GM19238 (cell line): Measurements from ENCODE around the gene RAB31.

Source experiments
- DNase-seq: peaks from one replicate; pipeline ENCODE4 v3.0.0; 2011; ENCODE audit warnings: low spot score; ENCODE audit not compliant: insufficient read length

The RAB31 gene

DNA sequence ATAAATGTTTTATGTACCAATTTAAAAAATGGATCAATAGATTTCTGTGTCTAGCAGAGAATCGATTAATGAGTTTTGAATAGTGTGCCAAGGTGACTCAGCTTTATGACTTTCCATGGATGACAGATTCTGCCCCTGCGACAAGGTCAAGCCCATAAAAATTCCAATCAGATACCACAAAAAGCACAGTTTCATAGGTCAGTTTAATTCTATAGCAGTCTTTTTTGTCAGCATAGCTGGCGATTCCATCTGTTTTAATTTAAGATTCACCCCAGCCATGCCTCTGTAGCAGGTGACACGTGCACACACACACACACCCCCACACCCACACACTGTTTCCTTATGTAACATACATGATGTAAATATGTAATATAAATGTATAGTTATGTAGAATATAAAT lies 28.9 kb downstream of the RAB31 start:
- DNase-seq = no peak

DNA sequence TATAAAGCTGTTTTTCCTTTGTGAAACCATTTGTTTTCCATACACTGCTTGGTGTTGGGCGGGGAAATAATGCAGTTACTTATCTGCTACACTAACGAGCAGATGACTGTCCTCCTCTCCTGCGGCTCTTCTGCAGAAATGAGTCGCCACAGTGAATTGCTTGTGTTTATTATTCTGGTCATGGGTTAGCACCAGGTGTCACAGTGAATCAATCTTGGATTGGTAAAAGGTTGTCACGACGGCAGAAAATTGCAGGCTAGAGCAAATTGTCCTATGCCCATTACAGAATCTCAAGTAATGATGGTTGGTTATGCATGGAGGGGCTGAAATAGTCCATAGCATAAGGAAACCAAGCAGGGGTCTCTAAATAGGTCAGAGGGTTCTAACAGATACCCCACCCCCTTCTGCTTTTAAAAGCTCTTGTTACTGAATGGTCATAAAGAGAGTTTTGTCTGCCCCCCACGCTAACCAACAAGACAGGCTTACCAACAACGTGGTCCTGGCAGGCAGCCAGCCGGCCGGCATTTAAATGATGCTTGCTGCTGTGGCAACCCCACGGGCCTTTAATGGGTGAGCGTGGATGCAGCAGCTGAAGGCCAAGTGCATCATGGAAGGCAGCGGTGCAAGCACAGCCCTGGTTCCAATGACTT lies 29.5 kb downstream of the RAB31 start:
- no peak for DNase-seq

DNA sequence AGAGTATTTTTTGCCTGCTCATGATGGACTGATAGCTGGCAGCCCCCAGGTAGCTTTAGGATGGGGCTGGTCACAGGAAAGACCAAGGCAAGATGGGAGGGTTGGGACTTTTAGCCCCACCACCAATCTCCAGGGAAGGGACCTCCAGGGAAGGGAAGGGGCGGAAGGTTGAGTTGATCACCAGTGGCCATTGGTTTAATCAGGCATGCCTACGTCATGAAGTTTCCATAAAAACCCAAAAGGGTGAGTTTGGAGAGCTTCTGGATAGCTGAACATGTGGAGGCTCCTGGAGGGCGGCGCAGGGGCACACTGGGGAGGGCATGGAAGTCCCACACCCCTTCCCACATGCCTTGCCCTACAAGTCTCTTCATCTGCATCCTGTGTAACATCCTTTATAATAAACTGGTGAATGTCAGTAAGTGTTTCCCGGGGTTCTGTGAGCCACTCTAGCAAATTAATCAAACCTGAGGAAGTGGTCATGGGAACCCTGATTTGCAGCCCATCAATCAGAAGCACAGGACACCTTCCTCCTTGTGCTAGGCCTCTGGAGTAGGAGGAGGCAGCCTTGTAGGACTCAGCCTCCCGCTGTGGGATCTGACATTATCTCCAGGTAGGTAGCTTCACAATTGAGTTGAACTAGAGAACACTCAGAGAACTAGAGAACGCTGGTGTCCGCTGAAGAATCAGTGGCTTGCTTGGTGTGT lies 30.3 kb downstream of the RAB31 start:
- DNase-seq = no peak

DNA sequence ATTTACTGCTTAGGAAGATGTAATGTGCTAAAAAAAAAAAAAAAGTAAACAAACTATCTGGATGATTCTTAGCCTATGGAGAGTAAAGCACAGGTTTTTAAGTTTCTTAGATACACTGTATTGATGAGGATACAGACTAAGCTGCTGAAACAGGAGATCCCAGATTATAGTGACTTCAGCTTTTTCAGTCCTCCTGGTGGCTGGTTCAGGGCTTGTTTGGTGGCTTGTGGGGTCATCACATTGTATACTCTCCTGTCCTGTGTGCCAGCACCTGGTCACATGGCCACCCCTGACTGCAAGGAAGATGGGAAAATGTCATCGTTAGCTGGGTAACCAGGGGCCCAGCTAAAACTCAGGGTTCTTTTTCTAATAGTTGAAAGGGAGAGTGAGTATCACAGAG lies 31.4 kb downstream of the RAB31 start:
- DNase-seq = no peak

DNA sequence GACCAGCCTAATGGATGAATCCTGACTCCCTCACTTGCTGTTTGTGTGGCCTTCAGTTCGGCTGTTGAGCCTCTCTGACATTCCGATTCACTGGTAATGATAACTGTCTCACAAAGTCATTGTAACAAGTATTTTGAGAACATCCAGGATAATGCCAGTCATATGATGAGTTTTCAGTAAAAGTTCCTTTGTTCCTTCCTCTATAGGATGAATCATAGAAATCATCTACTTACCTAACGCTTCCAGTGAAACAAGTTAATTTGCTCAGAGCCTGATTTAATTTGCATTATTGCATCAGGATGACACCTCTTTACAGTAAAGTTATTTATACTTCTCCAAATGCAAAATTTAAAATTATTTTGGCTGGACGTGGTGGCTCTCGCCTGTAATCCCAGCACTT lies 32.0 kb downstream of the RAB31 start:
- DNase-seq = no peak

DNA sequence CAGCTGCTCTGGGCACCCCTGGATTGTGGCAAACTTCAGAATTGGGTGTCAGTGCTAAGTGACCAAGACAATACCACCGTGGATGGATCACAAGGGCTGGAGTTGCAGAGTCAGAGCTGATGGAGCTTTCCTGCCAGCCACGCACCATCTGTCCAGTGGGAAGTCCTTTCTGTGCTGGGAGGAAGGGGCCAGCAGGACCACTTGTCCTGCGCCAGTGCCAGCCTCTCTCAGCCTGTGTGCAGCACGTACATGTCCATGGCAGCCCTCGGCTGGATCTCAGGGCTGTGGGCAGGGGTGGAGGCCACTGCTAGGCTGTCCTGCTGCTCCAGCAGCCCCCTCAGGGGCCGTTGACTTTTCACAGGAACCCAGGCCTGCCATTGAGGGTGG lies 33.3 kb downstream of the RAB31 start:
- no peak for DNase-seq

DNA sequence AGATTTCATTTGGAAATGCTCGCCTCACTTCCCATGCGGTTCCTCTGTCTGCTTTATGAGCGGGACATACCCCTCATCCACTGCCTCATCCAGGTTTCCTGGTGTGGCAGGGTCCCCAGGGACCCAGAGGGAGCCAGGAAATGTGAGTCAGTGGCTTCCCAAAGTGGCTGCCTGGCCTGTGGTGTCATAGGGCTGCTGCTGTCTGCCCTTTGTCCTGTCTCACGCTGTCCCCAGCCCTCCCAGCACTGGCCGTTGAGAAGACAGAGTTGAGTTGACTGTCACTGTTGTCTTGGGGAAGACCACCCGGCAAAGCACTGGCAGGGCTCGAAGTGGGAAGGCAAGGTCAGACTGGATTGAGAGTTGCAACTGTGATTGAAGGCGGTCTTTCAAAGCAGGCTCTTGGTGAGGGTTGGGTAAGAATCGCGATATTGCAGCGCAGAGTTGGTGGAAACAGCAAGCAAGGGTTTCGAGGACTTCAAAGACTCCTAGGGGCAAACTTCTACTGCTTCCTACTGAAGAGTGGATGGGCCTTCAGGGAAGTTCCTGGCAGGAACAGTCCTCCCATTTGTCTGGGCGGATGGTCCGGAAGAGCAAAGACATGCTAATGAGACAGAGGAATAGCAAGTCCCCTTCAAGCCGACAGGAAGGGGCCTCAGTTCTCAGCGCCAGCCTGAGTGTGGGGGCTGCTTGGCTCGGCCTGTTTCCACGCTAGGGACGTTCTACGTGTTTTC lies 33.9 kb downstream of the RAB31 start:
- DNase-seq = no peak

DNA sequence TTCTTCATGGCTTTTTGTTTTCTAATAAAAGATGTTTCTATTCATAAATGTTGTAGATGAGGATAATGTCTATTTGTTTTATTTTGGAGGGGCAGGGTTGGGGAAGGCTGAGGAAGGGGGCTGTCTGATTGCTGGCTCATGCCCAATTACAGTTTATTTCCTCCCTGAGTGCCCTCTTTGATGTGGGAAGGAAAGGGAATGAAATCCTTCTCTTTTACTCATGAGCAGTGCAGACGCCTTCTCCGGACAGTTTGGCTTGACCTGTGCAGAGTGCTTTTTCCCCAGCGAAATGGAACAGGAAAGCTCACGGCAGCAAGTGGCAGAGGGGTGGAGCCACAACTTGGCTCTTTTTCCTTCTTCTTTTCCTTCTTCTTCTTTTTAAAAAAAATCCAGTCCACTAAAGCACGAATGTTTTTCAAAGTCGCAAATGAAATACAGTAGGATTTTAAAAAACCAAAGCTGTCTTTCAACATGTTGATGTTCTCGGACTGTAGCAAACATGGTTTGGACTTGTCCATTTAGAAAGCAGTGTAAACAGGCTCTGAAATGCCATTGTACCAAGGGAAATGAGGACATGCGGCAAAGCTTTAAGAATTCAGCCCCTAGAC lies 34.5 kb downstream of the RAB31 start:
- DNase-seq = no peak

DNA sequence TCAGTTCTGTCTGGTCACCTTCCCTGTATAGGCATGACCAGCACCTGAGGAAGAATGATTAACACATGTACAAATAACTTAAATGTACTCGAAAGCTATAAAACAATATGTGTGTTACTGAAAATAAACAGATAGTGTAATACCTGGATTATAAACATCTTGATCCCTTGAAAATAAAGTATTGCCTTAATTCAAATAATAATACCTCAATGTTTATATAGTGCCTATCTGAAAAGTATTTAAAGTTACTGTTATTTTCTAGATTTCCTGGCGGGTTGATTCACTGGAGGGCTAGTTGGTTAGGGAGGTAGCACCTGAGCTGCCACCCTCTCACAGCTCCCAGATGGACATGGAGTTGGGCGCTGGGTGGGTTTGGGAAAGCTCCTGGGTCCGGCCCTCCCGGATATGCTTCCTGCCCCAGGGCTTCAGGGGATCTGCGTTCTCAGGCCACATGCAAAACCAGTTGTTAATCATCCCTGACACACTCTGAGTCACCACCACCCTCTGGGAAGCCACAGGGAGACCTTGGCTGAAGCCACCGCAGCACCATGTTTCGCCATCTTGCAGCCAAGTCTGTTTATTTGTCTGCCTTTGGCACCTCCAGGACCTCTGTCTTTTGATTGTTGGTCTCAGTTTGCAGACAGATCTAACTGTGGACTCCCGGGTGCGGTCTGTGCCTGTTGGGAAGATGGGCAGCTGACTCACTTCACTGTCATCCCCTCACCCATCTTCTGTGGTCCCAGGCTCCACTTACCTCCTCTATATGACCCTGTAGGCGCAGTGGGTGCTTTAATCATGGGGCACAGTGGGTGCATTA lies 35.3 kb downstream of the RAB31 start:
- no peak for DNase-seq

DNA sequence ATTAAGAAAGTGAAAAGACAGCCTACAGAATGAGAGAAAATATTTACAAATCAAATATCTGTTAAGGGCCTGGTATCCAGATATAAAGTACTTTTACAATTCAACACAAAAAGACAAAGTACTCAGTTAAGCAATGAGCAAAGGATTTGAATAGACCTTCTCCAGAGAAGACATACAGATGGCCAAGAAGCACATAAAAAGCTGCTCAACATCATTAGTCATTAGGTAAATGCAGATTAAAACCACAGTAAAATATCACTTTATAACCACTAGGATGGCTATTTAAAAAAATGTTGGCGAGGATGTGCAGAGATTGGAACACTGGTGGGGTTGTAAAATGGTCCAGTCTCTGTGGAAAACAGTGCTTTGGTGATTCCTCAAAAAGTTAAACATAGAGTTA lies 38.9 kb downstream of the RAB31 start:
- no peak for DNase-seq

DNA sequence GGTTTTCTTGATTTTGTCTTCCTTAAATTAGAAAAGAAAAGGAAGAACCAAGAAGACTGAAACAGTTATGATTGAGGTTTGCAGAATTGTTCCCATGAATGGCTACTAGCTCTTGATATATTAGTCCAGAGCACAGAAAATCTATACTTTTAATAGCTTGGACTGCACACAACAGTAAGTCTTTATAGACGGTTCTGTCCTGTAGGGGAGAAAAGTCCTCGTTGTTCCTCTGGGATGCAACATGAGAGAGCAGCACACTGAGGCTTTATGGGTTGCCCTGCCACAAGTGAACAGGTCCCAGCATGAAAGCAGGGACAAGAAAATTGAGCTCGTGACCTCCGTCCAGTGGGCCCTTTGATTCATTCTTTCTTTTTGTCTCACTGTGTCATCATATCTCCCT lies 41.5 kb downstream of the RAB31 start:
- DNase-seq = no peak

DNA sequence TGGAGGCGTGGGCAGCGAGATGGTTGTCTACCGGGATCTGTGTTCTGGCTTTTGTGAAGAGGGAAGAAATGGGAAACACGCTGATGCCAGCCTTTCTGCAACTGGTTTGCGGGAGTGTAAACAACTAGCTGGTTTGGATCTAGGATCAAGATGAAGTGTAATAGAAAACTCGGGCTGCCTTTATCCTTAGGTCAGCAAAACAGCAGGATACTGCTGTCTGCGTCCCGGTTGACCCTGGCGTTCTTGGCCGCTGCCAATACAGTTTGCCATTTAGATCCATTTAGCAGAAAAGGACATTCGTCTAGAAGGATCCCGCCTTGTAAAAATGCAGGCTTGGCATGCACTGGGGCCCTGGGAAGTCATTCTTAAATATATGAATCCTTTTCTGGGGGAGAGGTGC lies 42.0 kb downstream of the RAB31 start:
- DNase-seq = no peak

DNA sequence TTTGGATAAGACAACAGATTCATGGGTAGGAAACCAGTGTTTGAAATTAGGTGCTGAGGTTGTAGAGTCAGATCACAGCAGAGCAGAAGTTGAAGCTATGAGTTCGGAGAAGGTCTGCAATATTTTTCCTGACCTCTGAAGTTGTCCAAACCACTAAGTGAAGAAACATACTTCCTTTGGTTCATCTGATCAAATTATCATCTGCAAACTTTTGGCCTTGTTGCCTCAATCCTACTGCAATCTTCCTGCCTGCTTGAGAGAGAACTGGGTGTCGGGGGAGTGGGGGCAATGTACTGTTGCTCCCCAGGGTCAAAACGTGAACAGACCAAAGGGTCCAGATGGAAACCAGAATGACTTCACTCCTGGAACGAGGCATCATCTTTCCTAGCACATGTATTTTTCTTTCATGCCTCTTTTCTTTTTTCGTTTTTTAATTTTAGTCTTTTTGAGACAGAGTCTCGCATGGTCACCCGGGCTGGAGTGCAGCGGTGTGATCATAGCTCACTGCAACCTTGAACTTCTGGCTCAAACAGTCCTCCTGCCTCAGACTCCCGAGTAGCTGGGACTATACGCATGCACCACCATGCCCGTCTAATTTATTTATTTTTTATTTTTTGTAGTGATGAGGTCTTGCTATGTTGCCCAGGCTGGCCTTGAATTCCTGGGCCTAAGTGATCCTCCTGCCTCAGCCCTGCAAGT lies 42.7 kb downstream of the RAB31 start:
- DNase-seq = no peak

DNA sequence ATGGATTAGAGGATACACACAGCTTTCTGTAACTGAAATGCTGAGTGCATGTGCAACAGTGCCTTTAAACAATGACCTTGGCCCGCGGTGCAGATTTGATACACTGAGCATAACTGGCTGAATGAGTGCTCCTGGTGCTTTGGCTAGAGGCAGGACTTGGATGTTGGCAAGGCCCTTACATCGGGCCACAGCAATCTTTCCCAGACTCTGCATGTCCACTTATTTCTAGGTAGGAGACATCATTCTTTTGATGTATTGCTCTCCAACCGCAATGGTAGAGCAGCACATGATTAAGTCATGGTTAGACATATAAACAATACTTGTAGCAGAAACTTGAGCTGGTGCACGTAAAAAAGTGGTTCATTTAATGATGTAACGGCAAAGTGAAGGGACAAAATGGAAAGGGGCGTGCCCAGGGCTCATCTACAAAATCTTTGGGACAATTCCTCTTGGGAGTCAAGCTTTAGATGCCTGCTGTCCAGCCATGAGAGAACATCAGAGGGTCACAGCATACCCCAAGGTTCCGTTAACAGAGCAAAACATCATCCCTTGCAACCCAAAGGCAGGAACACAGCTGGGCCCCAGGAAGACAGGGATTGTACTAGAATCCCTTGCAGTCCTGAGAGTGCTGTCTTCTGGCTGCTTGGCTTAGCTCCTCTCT lies 43.4 kb downstream of the RAB31 start:
- no peak for DNase-seq

DNA sequence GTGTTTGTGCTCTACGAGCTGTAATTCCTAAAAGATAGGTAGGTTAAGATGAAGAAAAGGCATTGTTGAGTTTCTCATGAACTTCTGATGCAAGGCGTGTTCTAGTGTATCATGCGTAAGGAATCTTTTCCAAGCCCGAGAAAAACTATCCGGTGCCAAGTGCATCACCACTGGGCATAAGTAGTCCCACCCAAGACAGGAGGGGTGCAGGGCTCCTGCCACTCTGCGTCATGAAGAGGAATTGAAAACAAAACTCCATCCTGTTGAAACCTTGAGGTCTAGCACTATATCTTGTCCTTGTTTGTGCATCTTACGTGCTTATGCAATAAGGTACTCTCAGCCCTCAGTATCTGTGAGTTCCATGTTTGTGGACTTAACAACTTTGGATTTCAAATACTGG lies 45.7 kb downstream of the RAB31 start:
- DNase-seq = no peak

DNA sequence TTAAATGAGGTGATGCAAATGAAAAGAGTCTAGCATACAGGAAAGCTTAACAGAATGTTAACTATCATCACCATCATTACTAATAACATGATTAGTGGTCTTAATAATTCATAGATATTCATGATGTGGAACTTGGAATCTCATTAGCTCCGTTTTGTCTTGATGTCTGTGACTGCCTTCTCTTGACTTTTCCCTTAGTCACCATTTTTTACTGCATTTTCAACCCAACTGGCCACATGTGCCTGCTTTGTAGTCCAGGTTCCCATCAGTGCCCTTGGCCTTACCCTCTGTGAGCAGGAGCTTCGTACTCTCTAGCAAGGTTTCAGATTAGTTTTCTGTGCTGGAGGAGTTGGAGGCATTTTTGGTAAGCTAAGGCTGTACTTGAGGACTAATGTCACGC lies 47.0 kb downstream of the RAB31 start:
- no peak for DNase-seq

DNA sequence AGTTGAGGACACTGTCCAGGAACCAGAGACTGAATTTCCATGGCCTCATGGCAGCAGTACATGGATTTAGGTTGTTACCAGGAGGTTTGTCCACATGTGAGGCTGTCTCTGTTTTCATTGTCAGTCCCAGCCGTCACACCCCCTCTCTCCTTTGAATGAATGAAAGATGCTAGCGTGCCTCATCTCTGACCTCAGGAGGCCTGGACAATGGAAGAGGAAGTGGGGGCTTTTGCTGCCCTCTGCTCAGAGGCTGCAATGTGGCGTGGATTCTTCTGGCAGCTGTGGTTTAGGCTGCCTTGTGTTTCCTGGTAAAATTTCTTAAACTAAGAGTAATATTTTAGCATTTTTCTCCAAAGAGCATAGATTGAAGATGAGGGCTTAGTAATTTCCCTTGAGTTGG lies 47.5 kb downstream of the RAB31 start:
- no peak for DNase-seq

DNA sequence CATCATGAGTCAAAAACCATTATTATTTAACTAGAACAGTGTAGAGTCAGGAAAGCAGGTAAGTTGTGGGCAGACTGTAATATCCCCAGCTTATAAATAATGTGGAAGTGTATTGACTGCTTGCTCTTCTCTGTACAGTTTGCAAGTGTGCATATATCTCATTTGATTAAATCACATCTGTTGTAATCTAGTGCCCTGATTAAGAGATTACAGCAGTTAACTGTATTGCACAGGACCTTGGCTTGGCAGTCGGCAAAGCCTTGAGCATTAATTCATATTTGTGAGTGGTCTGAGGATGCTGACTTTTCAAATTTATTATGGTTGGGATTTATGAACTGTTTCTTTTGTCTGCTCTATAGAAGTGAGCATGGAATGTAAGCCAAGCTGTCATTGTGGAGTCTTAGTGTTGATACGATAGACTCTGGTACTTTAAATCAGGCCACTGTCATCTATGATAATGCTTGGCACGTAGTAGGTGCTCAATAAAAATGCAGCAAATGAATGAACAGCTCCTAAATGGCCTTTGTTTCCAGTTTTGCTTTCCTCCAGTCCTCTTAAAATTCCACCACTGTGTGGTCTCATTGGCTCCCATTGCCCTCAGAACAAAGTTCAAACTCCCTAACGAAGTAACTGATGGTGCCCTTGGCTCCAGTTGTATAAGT lies 48.3 kb downstream of the RAB31 start:
- DNase-seq = no peak

DNA sequence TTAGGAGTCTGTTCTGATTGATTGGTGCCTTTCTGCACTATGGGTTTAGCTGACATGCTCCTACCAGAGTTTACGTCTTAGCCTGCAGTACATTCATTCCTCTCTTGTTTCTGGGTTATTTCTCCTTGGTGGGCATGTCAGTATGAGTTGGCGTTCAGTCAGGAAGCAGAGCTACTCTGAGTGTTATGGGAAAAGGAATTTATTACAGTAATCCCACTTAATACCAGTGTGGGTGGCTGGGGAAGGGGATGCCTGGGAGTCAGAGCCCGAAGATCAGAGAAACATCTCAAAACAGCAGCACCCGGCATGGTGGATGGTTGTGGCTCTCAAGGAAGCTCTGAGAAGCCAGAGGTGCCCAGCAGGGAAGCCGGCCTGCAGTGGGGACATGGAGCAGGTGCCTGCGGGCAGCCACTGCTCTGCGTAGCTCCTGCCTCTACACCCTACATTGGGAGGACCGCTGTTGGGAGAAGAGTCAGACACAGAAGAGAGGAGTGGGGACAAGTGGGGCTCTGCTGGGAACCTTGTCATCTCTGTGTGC lies 48.9 kb downstream of the RAB31 start:
- DNase-seq = no peak
